ENCODE results near the gene ZNF410. TPM values are rescaled to one million over a fixed set of nuclear protein-coding genes. Genes with fewer than 3 reads are reported as not detected.

Gene ZNF410
- total and polyA plus RNA-seq, 4 experiments from 2014 or later = 46.2 to 70.9 (median 53.2) TPM

GRCh38 chr14:73935666-73936065 is 49.0 kb downstream of the ZNF410 start:
- peak overlapping the region in 4 of 7 donors; percentile 30 to 62 (median 48) for H3K27ac Mint-ChIP-seq
- peaks cover 29% of the 10 kb centered on the region for H3K36me3 ChIP-seq (ENCODE audit: insufficient read depth, low read length)
- no peak overlapping the region for H3K27ac ChIP-seq (ENCODE audit: low read depth, low read length)
- POLR2A ChIA-PET (ENCODE audit: partially characterized antibody) = no interaction called here
- no peaks in the 10 kb centered on the region for H3K27me3 Mint-ChIP-seq
- no peak overlapping the region for H3K4me3 ChIP-seq (ENCODE audit: low read length in 2 of 2)
- no peaks in the 10 kb centered on the region for H3K27me3 ChIP-seq (ENCODE audit: insufficient read depth, low read length)
- intact Hi-C loops (cut with micrococcal nuclease) = no loop called here
- H3K4me3 Mint-ChIP-seq = no peak overlapping the region
- CTCF ChIA-PET (ENCODE audit: partially characterized antibody) = interaction anchor here (1.1 kb wide), 1 partner anchor 11 kb away, joined by 3 read pairs; no protein-coding TSS in a partner anchor
- peaks cover 0 to 2% (median 0%) of the 10 kb centered on the region in 4 donors for H3K4me1 Mint-ChIP-seq
- H3K36me3 Mint-ChIP-seq = peaks cover 19 to 51% of the 10 kb centered on the region in 2 donors
- DNase-seq = peak in 1 of 5 donors; percentile 6
- H3K9me3 ChIP-seq (ENCODE audit: control insufficient read depth in 1 of 2, low read length in 2 of 2) = no peaks in the 10 kb centered on the region
- no peaks in the 10 kb centered on the region for H3K4me1 ChIP-seq (ENCODE audit: insufficient read depth, low read length)
- H3K9me3 Mint-ChIP-seq = no peaks in the 10 kb centered on the region

- intact Hi-C loops (cut with micrococcal nuclease) = no loop called here
- H3K4me1 Mint-ChIP-seq = peaks cover 0 to 2% (median 0%) of the 10 kb centered on the region in 4 donors
- no peaks in the 10 kb centered on the region for H3K4me1 ChIP-seq (ENCODE audit: insufficient read depth, low read length)
- H3K9me3 Mint-ChIP-seq = no peaks in the 10 kb centered on the region
- H3K4me3 Mint-ChIP-seq = no peak overlapping the region
- H3K27ac Mint-ChIP-seq = peak overlapping the region in 3 of 7 donors; percentile 4 to 79 (median 4)
- no peaks in the 10 kb centered on the region for H3K9me3 ChIP-seq (ENCODE audit: control insufficient read depth in 1 of 2, low read length in 2 of 2)
- no peak for DNase-seq
- ChIA-PET CTCF (ENCODE audit: partially characterized antibody) (no interaction called here), POLR2A (ENCODE audit: partially characterized antibody) (no interaction called here)
- H3K4me3 ChIP-seq (ENCODE audit: low read length in 2 of 2) = no peak overlapping the region
- H3K36me3 Mint-ChIP-seq = peaks cover 12 to 42% of the 10 kb centered on the region in 2 donors
- H3K27me3 Mint-ChIP-seq = no peaks in the 10 kb centered on the region
- peaks cover 21% of the 10 kb centered on the region for H3K36me3 ChIP-seq (ENCODE audit: insufficient read depth, low read length)
- no peak overlapping the region for H3K27ac ChIP-seq (ENCODE audit: low read depth, low read length)
- no peaks in the 10 kb centered on the region for H3K27me3 ChIP-seq (ENCODE audit: insufficient read depth, low read length)
These were observed 49.9 kb downstream of the ZNF410 start for GRCh38 chr14:73936548-73936947.

DNA sequence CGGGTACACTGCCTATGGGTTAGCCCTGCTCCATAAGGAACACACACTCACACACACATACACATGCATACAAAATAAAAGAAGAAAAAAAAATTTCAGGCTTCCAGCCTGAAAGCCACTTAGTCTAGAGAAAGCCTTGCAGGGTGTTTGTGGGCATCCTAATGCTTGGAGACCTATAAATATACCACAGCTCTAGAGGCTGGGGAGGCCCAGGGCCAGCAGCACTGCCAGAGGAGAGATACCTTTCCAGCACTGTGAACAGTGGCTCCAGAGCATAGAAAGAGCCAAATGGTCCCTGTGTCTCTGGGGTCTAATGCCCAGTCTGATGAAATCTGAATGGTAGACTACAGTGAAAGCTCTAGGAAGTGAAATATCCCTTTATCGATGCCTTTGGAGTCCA is 50.4 kb downstream of the ZNF410 start:
- Mint-ChIP-seq H3K9me3 (no peaks in the 10 kb centered on the region), H3K36me3 (peaks cover 7 to 39% of the 10 kb centered on the region in 2 donors), H3K4me3 (no peak overlapping the region), H3K27ac (peak overlapping the region in 3 of 7 donors; percentile 4 to 79 (median 59)), H3K27me3 (no peaks in the 10 kb centered on the region), H3K4me1 (peaks cover 0 to 2% (median 0%) of the 10 kb centered on the region in 4 donors)
- no peaks in the 10 kb centered on the region for H3K9me3 ChIP-seq (ENCODE audit: control insufficient read depth in 1 of 2, low read length in 2 of 2)
- no peak overlapping the region for H3K4me3 ChIP-seq (ENCODE audit: low read length in 2 of 2)
- H3K27ac ChIP-seq (ENCODE audit: low read depth, low read length) = no peak overlapping the region
- ChIA-PET POLR2A (ENCODE audit: partially characterized antibody) (no interaction called here), CTCF (ENCODE audit: partially characterized antibody) (no interaction called here)
- peaks cover 16% of the 10 kb centered on the region for H3K36me3 ChIP-seq (ENCODE audit: insufficient read depth, low read length)
- intact Hi-C loops (cut with micrococcal nuclease) = no loop called here
- no peaks in the 10 kb centered on the region for H3K4me1 ChIP-seq (ENCODE audit: insufficient read depth, low read length)
- no peaks in the 10 kb centered on the region for H3K27me3 ChIP-seq (ENCODE audit: insufficient read depth, low read length)
- no peak for DNase-seq

DNA sequence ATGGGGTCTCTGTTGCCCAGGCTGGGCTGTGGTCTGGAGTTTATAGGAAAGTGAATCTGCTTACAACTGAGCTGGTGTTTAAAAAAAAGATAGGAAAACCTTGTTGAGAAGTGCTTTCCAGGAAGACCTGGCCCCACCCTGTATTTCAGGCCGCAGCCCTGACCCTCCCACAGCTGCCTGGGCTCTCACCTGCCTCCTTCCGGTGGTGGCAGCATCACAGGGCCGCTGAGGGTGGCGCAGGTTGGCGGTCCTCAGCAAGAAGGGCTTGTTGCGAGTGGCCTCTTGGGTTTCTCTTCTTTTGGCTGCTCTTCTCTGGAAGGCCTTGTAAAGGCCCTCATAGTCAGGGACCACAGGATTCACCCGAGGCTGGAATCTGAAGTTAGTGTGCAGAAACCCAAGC is 55.5 kb downstream of the ZNF410 start:
- H3K4me3 Mint-ChIP-seq = no peak overlapping the region
- CTCF ChIA-PET (ENCODE audit: partially characterized antibody) = no interaction called here
- Histone ChIP-seq H3K9me3 (ENCODE audit: control insufficient read depth in 1 of 2, low read length in 2 of 2) (no peaks in the 10 kb centered on the region), H3K4me1 (ENCODE audit: insufficient read depth, low read length) (no peaks in the 10 kb centered on the region), H3K36me3 (ENCODE audit: insufficient read depth, low read length) (peaks cover 4% of the 10 kb centered on the region), H3K27me3 (ENCODE audit: insufficient read depth, low read length) (no peaks in the 10 kb centered on the region), H3K27ac (ENCODE audit: low read depth, low read length) (no peak overlapping the region), H3K4me3 (ENCODE audit: low read length in 2 of 2) (no peak overlapping the region)
- H3K4me1 Mint-ChIP-seq = peaks cover 0 to 4% (median 2%) of the 10 kb centered on the region in 4 donors
- H3K27me3 Mint-ChIP-seq = no peaks in the 10 kb centered on the region
- POLR2A ChIA-PET (ENCODE audit: partially characterized antibody) = no interaction called here
- intact Hi-C loops (cut with micrococcal nuclease) = no loop called here
- peaks cover 12 to 28% of the 10 kb centered on the region in 2 donors for H3K36me3 Mint-ChIP-seq
- DNase-seq = no peak
- no peaks in the 10 kb centered on the region for H3K9me3 Mint-ChIP-seq
- H3K27ac Mint-ChIP-seq = peak overlapping the region in 4 of 7 donors; percentile 35 to 57 (median 42)

DNA sequence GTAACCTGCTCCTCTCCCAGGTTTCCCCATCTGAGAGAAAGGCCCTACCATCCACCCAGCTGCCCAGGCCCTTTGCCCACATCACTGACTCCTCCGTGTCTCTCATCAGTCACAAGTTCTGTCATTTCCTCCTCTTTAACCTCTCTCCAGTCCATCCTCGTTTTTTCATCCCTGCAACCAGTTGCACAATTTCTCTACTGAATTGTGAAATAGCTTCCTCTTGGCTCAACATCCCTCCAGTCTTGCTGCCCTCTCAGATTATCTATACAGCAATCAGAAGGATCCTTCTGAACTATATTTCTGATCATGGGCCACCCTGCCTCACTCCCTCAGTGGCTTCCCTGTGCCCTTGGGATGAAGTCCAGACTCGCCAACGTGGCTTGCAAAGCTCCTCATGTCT is 56.4 kb downstream of the ZNF410 start:
- Mint-ChIP-seq H3K36me3 (peaks cover 12 to 27% of the 10 kb centered on the region in 2 donors), H3K27ac (peak overlapping the region in 4 of 7 donors; percentile 13 to 88 (median 18)), H3K27me3 (no peaks in the 10 kb centered on the region), H3K9me3 (no peaks in the 10 kb centered on the region), H3K4me3 (no peak overlapping the region), H3K4me1 (peaks cover 0 to 5% (median 4%) of the 10 kb centered on the region in 4 donors)
- POLR2A ChIA-PET (ENCODE audit: partially characterized antibody) = no interaction called here
- no peaks in the 10 kb centered on the region for H3K9me3 ChIP-seq (ENCODE audit: control insufficient read depth in 1 of 2, low read length in 2 of 2)
- no peak overlapping the region for H3K4me3 ChIP-seq (ENCODE audit: low read length in 2 of 2)
- no peaks in the 10 kb centered on the region for H3K27me3 ChIP-seq (ENCODE audit: insufficient read depth, low read length)
- H3K4me1 ChIP-seq (ENCODE audit: insufficient read depth, low read length) = no peaks in the 10 kb centered on the region
- DNase-seq = no peak
- intact Hi-C loops (cut with micrococcal nuclease) = no loop called here
- peaks cover 4% of the 10 kb centered on the region for H3K36me3 ChIP-seq (ENCODE audit: insufficient read depth, low read length)
- H3K27ac ChIP-seq (ENCODE audit: low read depth, low read length) = no peak overlapping the region
- CTCF ChIA-PET (ENCODE audit: partially characterized antibody) = no interaction called here

GRCh38 chr14:73944432-73945158 is 57.9 kb downstream of the ZNF410 start:
- H3K4me3 ChIP-seq (ENCODE audit: low read length in 2 of 2) = no peak overlapping the region
- H3K4me1 Mint-ChIP-seq = peaks cover under 1 to 10% (median 5%) of the 10 kb centered on the region in 4 donors
- POLR2A ChIA-PET (ENCODE audit: partially characterized antibody) = interaction anchor here (0.6 kb wide), 1 partner anchor 12 kb away, joined by 6 read pairs; no protein-coding TSS in a partner anchor
- peaks cover 12 to 26% of the 10 kb centered on the region in 2 donors for H3K36me3 Mint-ChIP-seq
- H3K4me3 Mint-ChIP-seq = no peak overlapping the region
- no peak overlapping the region for H3K27ac ChIP-seq (ENCODE audit: low read depth, low read length)
- no peak for DNase-seq
- peaks cover 4% of the 10 kb centered on the region for H3K36me3 ChIP-seq (ENCODE audit: insufficient read depth, low read length)
- intact Hi-C loops (cut with micrococcal nuclease) = no loop called here
- H3K9me3 Mint-ChIP-seq = no peaks in the 10 kb centered on the region
- H3K27me3 Mint-ChIP-seq = no peaks in the 10 kb centered on the region
- CTCF ChIA-PET (ENCODE audit: partially characterized antibody) = no interaction called here
- no peaks in the 10 kb centered on the region for H3K9me3 ChIP-seq (ENCODE audit: control insufficient read depth in 1 of 2, low read length in 2 of 2)
- H3K27ac Mint-ChIP-seq = no peak overlapping the region
- H3K27me3 ChIP-seq (ENCODE audit: insufficient read depth, low read length) = no peaks in the 10 kb centered on the region
- H3K4me1 ChIP-seq (ENCODE audit: insufficient read depth, low read length) = peaks cover 5% of the 10 kb centered on the region

DNA sequence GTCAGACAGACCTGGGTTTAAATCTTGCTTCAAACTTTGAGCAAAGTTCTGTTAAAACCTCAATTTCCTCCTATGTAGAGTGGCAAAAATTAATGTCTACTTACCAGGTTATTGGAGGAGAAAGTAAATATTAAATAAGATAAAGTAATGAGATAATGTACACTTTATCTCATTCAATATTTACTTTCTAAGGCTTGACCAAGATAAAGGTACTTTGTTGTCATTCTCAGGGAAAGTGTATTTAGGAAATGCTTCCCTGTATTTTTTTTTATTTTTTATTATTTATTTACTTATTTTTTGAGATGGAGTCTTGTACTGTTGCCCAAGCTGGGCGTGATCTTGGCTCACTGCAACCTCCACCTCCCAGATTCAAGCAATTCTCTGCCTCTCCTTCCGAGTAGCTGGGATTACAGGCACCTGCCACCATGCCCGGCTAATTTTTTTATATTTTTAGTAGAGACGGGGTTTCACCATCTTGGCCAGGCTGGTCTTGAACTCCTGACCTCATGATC is 58.6 kb downstream of the ZNF410 start:
- no peak for DNase-seq
- H3K4me1 Mint-ChIP-seq = peaks cover 6 to 15% (median 10%) of the 10 kb centered on the region in 4 donors
- POLR2A ChIA-PET (ENCODE audit: partially characterized antibody) = interaction anchor here (0.6 kb wide), 1 partner anchor 11 kb away, joined by 6 read pairs; no protein-coding TSS in a partner anchor

More for the DNA sequence above, 58.6 kb downstream of the ZNF410 start:
- no peak overlapping the region for H3K27ac Mint-ChIP-seq
- no peak overlapping the region for H3K4me3 Mint-ChIP-seq
- intact Hi-C loops (cut with micrococcal nuclease) = no loop called here
- no peaks in the 10 kb centered on the region for H3K9me3 Mint-ChIP-seq
- peaks cover 12 to 27% of the 10 kb centered on the region in 2 donors for H3K36me3 Mint-ChIP-seq
- CTCF ChIA-PET (ENCODE audit: partially characterized antibody) = no interaction called here
- H3K27me3 Mint-ChIP-seq = no peaks in the 10 kb centered on the region
- no peak overlapping the region for H3K4me3 ChIP-seq (ENCODE audit: low read length in 2 of 2)
- H3K27me3 ChIP-seq (ENCODE audit: insufficient read depth, low read length) = no peaks in the 10 kb centered on the region
- H3K27ac ChIP-seq (ENCODE audit: low read depth, low read length) = no peak overlapping the region
- no peaks in the 10 kb centered on the region for H3K9me3 ChIP-seq (ENCODE audit: control insufficient read depth in 1 of 2, low read length in 2 of 2)
- peaks cover 5% of the 10 kb centered on the region for H3K4me1 ChIP-seq (ENCODE audit: insufficient read depth, low read length)
- peaks cover 4% of the 10 kb centered on the region for H3K36me3 ChIP-seq (ENCODE audit: insufficient read depth, low read length)

Measured in CD4-positive, alpha-beta memory T cell (primary cell).